Coronary artery (tissue), 2 donors: Measurements from ENCODE around the gene FAM25A.
"Not testable (repeated sequence)": the region's sequence is repeated elsewhere in the genome, so short reads cannot be mapped to it uniquely, and the experiment has no call there.

Source experiments
- DNase-seq: peaks from one replicate; pipeline ENCODE4 v3.0.0-alpha.2; 2017; ENCODE audit warnings: low spot score
- H3K27ac ChIP-seq, 2 donors: fragments of 200-600 bp; sonication (generic); one replicate each; pipeline ENCODE4 v1.5.1; 2016 to 2019
- H3K4me3 ChIP-seq: fragments of 200-600 bp; sonication (generic); 2 replicates; pipeline ENCODE4 v1.5.1; 2016; ENCODE audit warnings: mild to moderate bottlenecking, moderate library complexity
- CTCF ChIP-seq: fragments of 200-600 bp; sonication (generic); IDR thresholded peaks from one replicate; pipeline ENCODE4 v1.5.1; 2019; ENCODE audit warnings: antibody characterized with exemption

The FAM25A gene

GRCh38 chr10:87020056-87020455 lies at the start of gene FAM25A:
TSS of gene FAM25A (plus strand) at chr10:87020294. CDS start at chr10:87020325, 31 bp downstream.
- not testable (repeated sequence) for H3K27ac ChIP-seq, DNase-seq, H3K4me3 ChIP-seq

GRCh38 chr10:86970982-86971231 lies 49.2 kb upstream of the FAM25A start:
- Histone ChIP-seq H3K4me3 (peak overlapping the region; percentile 79), H3K27ac (peak overlapping the region; percentile 97 to 99)
- no peak for TF ChIP-seq CTCF
- no peak for DNase-seq

GRCh38 chr10:86971232-86971991 lies 48.7 kb upstream of the FAM25A start:
- TF ChIP-seq CTCF, result no peak
- Histone ChIP-seq H3K4me3 (peak overlapping the region; percentile 79), H3K27ac (peak overlapping the region; percentile 97 to 99)
- DNase-seq, result peak; percentile 96

GRCh38 chr10:86972613-86973380 lies 47.3 kb upstream of the FAM25A start:
- TF ChIP-seq CTCF, result no peak
- Histone ChIP-seq H3K4me3 (no peak overlapping the region), H3K27ac (peak overlapping the region; percentile 97 to 99)
- DNase-seq, result peak; percentile 75

- no peak for DNase-seq
- Histone ChIP-seq H3K27ac (peak overlapping the region; percentile 15 to 97), H3K4me3 (no peak overlapping the region)
- no peak for TF ChIP-seq CTCF
These were observed 45.6 kb upstream of the FAM25A start for GRCh38 chr10:86974484-86974883.

- peak overlapping the region in 1 of 2 donors; percentile 99 for H3K27ac ChIP-seq
- no peak overlapping the region for H3K4me3 ChIP-seq
- TF ChIP-seq CTCF, result no peak
- DNase-seq, result no peak
These were observed 43.6 kb upstream of the FAM25A start for GRCh38 chr10:86976362-86977056.

GRCh38 chr10:86978457-86978856 lies 41.6 kb upstream of the FAM25A start:
- DNase-seq, H3K4me3 ChIP-seq: not testable (repeated sequence)
- H3K27ac ChIP-seq, result peak overlapping the region; percentile 99
